Cardiac septum (tissue), 1 donor: ENCODE results near the gene HMCN1. TPM values are rescaled to one million over a fixed set of nuclear protein-coding genes. Genes with fewer than 3 reads are reported as not detected.

ENCODE experiments used
- DNase-seq: peaks from one replicate; pipeline ENCODE4 v3.0.0-alpha.2; 2020; ENCODE audit warnings: low spot score
- intact Hi-C: fragments of 100-400 bp; cut with DNase I; formaldehyde crosslinking; loops from one replicate; pipeline ENCODE4 v1.14.0; 2022
- total RNA-seq: library from RNA; stranded (reverse); fragmentation: NEBNext Ultra II Directional; extraction: Animal tissue kit (Norgen Biotek cat#: 25700); gene quantifications from one replicate; pipeline ENCODE4 v1.2.1, GENCODE V29; 2021
- donor health status: DM: no; HTN: no; CAD: no.

The HMCN1 gene
- total RNA-seq, 1 donor from 2014 or later, result 7.3 TPM

DNA sequence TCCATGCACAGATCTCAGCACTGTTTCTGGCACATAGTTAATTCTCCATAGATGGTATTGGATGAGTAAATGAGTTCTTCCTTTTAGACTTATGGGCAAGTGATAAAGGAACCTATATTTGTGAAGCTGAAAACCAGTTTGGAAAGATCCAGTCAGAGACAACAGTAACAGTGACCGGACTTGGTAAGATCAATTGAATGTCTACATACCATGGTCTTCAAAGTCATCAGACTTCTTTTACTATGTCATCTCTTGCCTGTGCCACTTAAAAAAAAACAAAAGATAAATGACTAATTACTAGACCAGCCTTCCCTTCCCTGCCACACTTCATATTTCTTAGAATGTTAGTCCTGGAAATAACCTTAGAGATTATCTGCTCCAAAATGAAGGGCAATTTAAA is 246.7 kb downstream of the HMCN1 start:
- intact Hi-C loops, result no loop called here
- no peak for DNase-seq

DNA sequence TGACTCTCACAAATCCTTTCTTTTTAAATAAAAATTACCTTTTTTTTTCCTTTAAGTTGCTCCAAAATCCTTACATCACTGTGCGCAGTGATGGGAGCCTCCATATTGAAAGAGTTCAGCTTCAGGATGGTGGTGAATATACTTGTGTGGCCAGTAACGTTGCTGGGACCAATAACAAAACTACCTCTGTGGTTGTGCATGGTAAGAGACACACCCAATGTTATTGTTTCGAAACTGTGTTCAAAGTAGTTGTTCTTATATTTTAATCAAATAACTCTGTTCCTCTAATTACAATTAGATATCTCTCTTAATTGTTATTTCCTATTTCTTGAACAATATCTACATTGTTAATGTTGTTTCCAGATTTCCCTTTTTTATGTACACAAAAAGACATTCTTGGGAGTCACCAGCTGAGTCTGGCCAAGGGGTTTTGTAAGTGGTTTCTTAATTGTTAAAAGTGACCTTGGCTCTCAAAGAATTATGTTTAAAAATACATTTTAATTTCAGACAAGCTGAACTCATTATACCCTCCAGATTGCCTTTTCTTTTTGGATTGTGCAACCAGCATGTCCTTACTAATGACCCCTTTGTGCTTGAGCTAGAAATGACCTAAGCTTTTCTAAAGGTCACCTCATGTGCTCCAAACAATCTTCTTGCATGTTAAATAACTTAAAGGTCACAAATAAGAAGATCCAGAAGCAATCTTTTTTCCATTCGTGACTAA is 250.1 kb downstream of the HMCN1 start:
- no peak for DNase-seq
- intact Hi-C loops, result no loop called here

DNA sequence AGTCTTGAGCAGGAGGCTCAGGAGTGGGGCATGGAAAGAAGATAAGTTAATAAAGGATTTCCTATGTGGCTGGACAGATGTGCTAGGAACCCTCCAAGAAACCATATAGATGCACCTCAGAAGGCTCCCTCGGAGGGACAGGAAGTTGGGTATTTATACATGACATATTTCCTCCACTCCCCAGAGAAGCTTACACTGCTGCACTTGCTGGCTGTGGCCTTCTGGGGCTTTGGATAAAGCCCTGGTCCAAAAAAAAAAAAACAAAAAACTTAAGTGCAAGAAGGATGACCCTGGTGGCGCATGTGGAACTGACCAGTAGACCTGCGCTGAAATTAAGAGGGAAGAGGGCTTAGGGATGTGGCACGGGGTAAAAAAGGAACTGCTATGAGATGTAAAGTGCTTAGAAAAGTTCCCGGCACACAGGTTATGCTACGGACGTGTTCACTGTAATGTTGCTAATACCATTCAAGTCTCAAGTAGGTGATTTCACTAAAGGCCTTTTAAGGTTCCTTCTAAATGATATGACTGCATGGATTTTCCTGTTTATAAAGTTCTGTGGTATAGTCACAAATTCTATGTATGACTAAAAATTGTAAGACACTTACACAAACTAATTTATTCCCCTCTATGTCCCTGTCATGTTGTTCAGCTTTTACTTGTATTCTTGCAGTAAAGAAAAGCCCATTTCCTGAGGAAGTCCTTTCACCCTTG is 253.6 kb downstream of the HMCN1 start:
- intact Hi-C loops, result loop anchor here (5.0 kb wide), 1 partner anchor 115 kb away; no protein-coding TSS in a partner anchor
- DNase-seq, result no peak

DNA sequence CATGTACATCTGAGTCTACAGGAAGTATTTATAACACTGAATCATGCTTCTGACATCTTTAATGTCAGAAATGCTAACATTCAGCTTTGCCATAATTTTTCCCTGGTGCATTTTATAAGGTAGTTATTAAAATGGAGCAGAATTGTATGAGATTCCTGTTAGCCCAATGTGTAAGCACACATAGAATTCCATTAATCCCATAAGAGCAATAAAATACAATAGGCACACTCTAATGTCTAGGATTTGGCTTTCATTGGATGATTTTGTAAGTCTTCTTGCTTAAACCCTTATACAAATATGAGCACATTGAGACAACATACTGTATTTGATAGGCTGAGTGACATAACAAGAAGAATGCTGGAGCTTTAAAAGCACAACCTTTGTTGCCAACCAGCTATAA is 256.4 kb downstream of the HMCN1 start:
- DNase-seq, result no peak
- intact Hi-C loops, result loop anchor here (5.0 kb wide), 1 partner anchor 42 kb away; no protein-coding TSS in a partner anchor

DNA sequence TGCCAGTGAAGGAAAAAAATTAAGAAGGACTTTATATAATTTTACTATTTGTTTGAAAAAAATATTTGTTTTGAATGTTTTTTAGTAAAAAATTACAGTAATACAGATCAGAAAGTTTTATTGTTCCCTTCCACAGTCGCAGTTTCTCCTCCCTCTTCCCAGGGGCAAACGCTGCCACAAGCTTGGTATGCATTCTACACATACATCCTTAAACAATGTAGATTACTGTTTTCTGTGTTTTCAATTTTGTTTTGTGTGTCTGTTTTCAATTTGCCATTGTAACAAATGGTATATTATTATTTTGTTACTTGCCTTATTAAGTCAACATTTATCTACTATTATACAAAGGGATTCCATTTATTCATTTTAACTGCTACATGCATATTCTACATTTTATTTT is 257.1 kb downstream of the HMCN1 start:
- intact Hi-C loops, result loop anchor here (5.0 kb wide), 1 partner anchor 41 kb away; no protein-coding TSS in a partner anchor
- no peak for DNase-seq

DNA sequence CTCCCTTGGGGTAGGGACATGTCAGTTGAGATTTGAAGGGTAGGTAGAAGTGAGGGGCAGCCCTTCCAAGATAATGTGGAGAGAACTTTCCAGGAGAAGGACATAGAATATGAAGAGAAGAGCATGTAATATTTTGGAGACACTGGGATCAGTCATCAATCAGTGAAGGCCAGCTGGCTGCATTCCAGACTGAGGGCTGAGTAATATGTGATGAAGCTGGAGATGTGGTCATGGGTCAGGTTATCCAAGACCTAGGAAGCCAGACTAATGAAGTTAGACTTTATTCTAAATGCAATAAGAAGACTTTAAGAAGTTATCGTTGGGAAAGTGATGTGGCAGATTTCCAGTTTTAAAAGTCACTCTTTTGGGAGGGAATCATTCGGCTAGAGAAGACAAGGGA is 262.0 kb downstream of the HMCN1 start:
- intact Hi-C loops, result no loop called here

DNA sequence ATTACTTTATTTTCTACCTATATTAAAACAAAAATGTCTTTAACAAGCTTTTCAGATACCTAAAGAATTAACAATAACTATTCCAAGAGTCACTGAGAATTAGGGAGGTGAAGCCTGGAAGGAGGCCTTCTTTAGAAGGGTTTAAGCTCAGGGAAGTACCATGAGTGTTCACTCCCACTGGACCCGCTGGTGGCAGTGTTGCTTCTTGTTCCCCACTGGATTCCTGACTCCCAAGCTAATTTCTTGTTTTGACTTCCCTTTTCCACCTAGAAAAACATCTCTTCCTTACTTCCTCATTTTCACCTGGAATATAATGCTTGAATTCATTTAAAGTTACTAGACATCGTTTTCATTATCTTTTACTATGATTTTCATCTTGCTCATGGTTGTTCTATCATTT is 264.2 kb downstream of the HMCN1 start:
- no peak for DNase-seq
- intact Hi-C loops, result no loop called here

More for the DNA sequence above, 262.0 kb downstream of the HMCN1 start:
- no peak for DNase-seq

DNA sequence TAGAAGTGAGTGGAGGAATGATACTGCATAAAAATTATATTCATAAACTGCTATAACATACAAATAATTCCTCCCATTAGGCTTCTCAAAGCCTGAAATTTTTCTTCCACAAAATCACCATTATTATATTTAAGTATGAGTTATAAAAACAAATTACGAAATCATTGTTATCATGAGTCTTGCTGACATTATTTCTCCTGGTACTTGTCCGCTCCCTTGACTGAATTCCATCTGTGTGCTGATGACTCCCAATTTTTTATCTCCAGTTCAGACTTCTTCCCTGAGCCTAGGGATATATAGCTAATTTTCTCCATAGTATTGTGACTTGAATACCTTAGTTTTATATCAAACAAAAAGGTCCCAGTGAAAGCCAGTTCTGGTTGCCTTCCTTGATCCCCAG is 268.2 kb downstream of the HMCN1 start:
- DNase-seq, result no peak
- intact Hi-C loops, result no loop called here

DNA sequence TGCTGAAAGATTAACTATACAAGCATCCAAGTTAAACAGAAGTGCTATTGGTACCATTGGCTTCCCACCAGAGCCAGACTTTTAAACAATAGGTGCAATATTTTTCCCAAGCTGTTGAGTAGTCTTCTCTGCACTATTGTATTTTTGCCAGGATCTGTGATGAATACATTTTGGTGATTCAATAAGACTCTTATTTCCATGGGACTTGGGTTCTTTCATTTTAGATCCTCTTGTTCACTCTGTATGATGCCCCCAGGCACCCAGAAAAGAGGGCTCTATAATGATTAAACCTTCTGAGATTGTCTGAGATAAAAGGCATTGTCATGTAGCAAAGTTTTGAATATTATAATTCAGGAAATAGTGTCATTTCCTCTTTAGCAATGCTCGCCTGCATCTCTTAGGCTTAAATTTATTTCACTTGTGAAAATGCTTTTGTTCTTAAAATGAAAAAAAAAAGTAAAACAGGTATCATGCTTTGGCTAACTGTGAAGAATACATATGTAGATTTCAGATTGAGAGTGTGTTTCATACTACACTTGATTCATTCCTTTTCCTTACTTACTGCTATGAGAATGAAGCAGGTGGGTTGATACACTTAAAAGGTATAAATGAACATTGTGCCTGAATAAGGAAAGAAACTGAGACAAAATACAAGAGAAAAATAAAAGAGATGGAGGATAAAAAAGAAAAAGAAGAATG is 275.0 kb downstream of the HMCN1 start:
- DNase-seq, result no peak
- intact Hi-C loops, result loop anchor here (5.0 kb wide), 1 partner anchor 83 kb away; no protein-coding TSS in a partner anchor

DNA sequence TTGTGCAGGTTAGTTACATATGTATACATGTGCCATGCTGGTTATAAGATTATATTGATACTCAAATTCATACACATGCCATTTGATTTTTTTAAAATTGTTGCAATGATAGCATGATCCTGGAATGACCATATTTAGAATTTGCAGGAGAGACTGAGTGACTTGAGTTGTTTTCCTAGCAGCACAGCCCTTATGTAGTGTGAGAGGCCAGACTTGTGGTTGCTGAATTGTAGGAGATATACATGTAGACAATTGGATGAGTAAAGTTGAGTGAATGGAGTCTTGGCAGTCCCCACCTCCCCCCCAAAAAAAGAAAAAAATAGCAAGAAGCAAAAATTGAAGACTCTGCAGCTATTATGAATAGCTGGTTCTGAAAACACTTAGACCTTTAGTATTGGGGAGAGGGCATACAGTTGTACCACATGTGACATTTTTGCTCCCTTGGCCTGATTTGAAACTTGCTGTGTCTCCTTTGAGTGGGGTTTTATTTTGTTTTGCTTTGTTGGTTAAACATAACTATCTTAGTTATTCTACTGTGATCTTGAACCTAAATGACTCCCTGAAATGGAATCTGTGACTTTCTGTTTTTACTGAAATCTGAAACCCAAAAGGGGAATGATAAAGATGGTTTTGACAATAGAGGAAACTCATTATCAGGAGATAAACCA is 280.3 kb downstream of the HMCN1 start:
- no peak for DNase-seq
- intact Hi-C loops, result no loop called here

DNA sequence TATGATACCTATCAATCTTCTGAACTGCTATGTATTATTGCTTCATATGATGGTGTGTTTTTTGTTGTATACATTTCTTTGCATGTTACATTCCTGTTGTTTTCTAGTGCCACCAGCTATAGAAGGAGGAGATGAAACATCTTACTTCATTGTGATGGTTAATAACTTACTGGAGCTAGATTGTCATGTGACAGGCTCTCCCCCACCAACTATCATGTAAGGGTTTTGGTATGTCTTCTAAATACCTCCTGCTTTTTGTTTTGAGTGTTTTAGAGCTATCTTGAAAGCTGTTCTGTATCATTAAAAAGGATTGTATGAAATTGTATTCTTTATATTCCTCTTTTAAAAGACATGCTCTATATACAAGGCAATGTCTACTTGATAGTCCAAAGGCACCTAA is 282.7 kb downstream of the HMCN1 start:
- DNase-seq, result no peak
- intact Hi-C loops, result no loop called here

DNA sequence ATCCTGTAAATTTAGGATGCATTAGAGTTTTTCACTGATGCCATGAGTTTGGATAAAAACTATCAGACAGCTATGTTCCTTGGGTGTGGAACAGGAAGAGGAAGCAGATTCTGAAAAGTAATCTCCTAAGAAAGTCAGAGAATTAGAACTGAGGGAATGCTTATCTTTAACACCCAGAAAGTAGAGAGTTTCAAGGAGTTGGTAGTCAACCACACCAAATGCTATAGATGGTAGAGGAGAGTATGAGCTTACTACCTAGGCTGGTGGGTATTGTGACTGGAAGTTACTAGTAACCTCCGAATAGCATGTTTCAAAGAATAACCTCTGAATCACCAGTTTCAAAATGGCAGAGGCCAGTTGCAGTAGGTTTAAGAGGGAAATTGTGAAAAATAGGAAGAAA is 288.0 kb downstream of the HMCN1 start:
- intact Hi-C loops, result no loop called here
- no peak for DNase-seq

DNA sequence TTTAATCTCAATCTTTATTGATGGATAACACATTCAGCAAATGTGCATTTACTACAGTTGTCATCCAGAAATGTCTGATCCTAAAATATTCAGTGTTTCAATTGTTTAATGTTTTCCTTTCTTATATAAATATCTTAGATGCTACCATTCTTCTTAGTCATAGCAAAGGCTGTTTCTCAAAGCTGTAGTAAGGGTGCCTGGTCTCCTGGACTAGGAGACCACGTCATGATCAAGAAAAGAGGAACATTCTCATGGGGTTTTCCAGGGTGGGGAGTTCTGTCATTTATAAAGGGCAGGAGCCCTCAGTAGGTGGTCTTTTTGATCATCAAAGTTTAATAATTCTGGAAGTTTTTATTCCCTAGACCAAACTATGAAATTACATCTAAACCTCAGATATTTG is 292.8 kb downstream of the HMCN1 start:
- DNase-seq, result no peak
- intact Hi-C loops, result no loop called here

DNA sequence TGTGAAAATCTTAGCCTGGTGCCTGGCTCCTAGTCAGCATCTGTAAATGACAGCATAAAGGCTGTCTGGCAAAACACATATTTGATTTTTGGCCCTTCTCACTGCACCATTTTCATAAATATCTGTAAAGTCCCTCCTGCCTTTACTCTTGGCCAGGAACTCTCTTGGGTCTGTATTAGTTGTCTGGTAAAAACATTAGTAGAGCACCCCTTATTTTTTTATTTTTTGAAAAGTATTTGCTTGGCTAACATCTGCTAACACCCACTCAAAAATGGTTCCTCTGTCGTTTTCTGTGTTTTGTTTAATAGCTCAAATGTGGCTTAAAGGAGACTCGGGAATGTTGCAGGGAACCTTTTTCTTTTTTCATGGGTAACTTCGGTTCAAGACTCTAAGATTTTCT is 293.4 kb downstream of the HMCN1 start:
- intact Hi-C loops, result loop anchor here (2.0 kb wide), 1 partner anchor 75 kb away; no protein-coding TSS in a partner anchor
- DNase-seq, result no peak

DNA sequence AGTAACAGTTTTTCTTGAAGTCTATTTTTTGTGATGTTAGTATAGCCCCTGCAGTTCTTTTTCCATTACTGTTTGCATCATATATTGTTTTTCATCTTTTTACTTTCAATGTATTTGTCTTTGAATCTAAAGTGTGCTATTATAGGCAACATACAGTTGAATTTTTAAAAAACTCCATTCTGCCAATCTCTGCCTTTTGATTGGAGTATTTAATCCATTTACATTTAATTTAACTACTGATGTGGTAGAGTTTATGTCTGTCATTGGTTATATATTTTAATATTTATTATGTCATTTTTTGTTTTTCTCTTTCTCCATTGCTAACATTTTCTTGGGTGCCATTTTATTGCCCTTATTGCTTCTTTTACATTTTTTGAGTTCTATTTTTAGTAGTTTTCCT is 296.3 kb downstream of the HMCN1 start:
- DNase-seq, result no peak
- intact Hi-C loops, result loop anchor here (5.0 kb wide), 1 partner anchor 38 kb away; no protein-coding TSS in a partner anchor

DNA sequence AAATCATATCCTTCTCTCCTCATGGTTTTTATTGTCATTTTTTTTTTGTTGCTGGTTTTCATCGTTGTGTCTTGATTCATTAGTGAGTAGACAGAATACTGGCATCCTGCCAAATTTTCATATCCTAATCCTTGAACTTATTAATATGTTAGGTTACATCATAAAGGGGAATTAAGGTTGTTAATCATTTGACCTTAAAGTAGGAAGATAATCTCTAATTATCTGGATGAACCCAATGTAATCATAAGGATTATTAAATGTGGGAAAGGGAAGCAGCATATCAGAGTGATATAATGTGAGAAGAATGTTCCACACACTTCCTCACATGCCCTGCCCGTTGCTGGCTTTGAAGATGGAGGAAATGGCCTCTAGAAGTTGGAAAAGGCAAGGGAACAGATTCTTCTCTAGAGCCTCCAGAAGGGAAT is 299.7 kb downstream of the HMCN1 start:
- intact Hi-C loops, result loop anchor here (5.0 kb wide), 1 partner anchor 42 kb away; no protein-coding TSS in a partner anchor
- no peak for DNase-seq

DNA sequence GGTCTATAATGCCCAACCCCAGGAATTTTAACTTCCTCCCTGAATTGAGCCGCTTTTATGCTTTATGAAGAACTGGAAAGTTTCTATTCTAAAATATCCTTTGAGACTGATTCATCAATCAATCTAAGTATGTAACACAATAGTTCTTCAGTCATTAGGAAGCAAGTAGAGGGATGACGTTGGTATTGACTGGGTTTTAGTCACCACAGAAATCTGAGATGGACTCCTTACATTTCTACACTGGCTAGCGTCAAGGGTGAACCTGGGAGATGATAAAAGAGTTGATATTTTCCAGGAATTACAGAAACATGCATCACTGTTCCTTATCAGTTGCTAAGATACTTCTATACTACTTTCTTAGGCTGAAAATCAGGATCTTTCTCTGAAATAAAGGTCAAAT is 308.0 kb downstream of the HMCN1 start:
- no peak for DNase-seq
- intact Hi-C loops, result no loop called here

DNA sequence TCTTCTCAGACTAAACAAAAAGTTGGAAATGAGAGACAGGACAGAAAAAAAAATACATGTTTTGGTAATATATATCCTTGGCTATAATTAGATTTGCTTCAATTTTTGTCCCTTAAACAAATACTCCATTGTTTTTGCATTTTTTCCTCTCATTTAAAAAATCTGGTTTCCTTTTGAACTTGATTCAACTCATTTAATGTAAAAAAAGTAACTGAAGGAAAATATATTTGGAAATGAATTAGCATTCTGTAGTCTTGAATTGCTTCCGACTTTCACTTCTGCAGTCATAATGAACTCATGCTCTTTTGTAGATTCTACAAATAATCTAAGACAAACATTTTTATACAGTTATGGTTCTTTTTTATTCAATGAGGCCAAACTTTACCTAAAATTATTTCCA is 309.1 kb downstream of the HMCN1 start:
- intact Hi-C loops, result no loop called here
- no peak for DNase-seq

DNA sequence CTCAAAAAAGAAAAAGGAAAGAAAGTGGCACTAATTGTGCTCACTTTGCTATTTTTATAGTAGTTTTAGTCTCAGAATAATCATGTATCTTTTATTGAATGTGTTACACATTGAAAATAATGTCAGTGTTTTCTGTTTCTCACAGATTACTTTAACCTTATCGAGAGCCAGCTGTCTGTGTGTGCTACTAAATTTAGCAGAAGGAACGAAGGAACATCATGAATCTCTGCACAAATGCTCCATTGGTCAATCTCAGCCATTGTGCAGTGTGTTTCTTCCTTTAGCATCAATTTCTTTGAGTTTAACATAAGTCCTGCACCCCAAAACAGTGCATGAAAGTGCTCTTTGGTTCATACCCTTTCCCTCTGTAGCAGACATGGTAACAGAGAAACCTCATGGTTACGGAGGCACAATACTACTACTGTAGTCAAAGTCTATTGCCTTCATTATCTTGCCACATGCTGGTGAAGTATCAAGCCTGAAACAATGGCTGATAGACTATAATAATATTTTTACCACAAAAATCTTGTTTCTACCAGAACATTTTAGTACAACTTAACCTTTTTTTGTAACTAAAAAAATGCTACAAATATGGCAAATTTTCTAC is 310.0 kb downstream of the HMCN1 start:
- DNase-seq, result no peak
- intact Hi-C loops, result no loop called here
